Peyer's patch (tissue), 4 donors: ENCODE measurements around the gene CDH4.

Source experiments
- CTCF ChIP-seq, 6 experiments: fragments of 450-650 bp in 4 of 6; fragments of 200-600 bp in 2 of 6; sonication (generic) in 1 of 6; IDR thresholded peaks; one replicate each; pipeline ENCODE4 v1.5.1; 2017 to 2019; ENCODE audit warnings: antibody characterized with exemption in 6 of 6, mild to moderate bottlenecking in 3 of 6, moderate library complexity in 1 of 6
- POLR2A ChIP-seq, 2 donors: fragments of 450-650 bp; IDR thresholded peaks; one replicate each; pipeline ENCODE4 v1.5.1; 2017; ENCODE audit warnings: antibody characterized with exemption in 2 of 2, mild to moderate bottlenecking in 2 of 2, moderate library complexity in 2 of 2

- TF ChIP-seq CTCF (IDR thresholded peaks at IDR 0.05) (no peak), POLR2A (IDR thresholded peaks at IDR 0.05) (no peak)
Observed at GRCh38 chr20:61754976-61755778, 503.1 kb downstream of the CDH4 start.
